Nephron progenitor cell (in vitro differentiated cells): ENCODE measurements around the gene PARVA.

ENCODE experiments used
- DNase-seq: peaks from one replicate; pipeline ENCODE4 v3.0.0; 2021
- H3K27ac Mint-ChIP-seq: 2 replicates; pipeline ENCODE4 v1.8.0; 2021; ENCODE audit warnings: mild to moderate bottlenecking, moderate library complexity, mixed read lengths
- H3K27me3 Mint-ChIP-seq: 2 replicates; pipeline ENCODE4 v1.8.0; 2021; ENCODE audit warnings: mild to moderate bottlenecking, low read depth, mixed read lengths; ENCODE audit not compliant: poor library complexity
- H3K36me3 Mint-ChIP-seq: 2 replicates; pipeline ENCODE4 v1.8.0; 2021; ENCODE audit warnings: low read depth, mixed read lengths
- H3K4me1 Mint-ChIP-seq: 2 replicates; pipeline ENCODE4 v1.8.0; 2021; ENCODE audit warnings: mixed read lengths
- H3K4me3 Mint-ChIP-seq: 2 replicates; pipeline ENCODE4 v1.8.0; 2021; ENCODE audit warnings: mild to moderate bottlenecking, moderate library complexity, mixed read lengths
- H3K9me3 Mint-ChIP-seq: 2 replicates; pipeline ENCODE4 v1.8.0; 2021; ENCODE audit warnings: mild to moderate bottlenecking, moderate library complexity, mixed read lengths
- CTCF ChIP-seq: fragments of 200-600 bp; sonication (generic); IDR thresholded peaks from 2 replicates; pipeline ENCODE4 v1.5.0; 2021; ENCODE audit warnings: antibody characterized with exemption

Gene PARVA

GRCh38 chr11:12543596-12544415 lies 166.4 kb downstream of the PARVA start:
- DNase-seq = no peak
- H3K4me1 Mint-ChIP-seq = peaks cover 16% of the 10 kb centered on the region
- no peaks in the 10 kb centered on the region for H3K36me3 Mint-ChIP-seq
- no peak overlapping the region for H3K27ac Mint-ChIP-seq
- TF ChIP-seq CTCF = no peak
- no peaks in the 10 kb centered on the region for H3K27me3 Mint-ChIP-seq
- no peaks in the 10 kb centered on the region for H3K9me3 Mint-ChIP-seq
- H3K4me3 Mint-ChIP-seq = no peak overlapping the region

GRCh38 chr11:12544986-12545775 lies 167.8 kb downstream of the PARVA start:
- no peak overlapping the region for H3K27ac Mint-ChIP-seq
- no peaks in the 10 kb centered on the region for H3K36me3 Mint-ChIP-seq
- peaks cover 16% of the 10 kb centered on the region for H3K4me1 Mint-ChIP-seq
- H3K27me3 Mint-ChIP-seq = no peaks in the 10 kb centered on the region
- H3K9me3 Mint-ChIP-seq = no peaks in the 10 kb centered on the region
- no peak for DNase-seq
- no peak for TF ChIP-seq CTCF
- H3K4me3 Mint-ChIP-seq = no peak overlapping the region

DNA sequence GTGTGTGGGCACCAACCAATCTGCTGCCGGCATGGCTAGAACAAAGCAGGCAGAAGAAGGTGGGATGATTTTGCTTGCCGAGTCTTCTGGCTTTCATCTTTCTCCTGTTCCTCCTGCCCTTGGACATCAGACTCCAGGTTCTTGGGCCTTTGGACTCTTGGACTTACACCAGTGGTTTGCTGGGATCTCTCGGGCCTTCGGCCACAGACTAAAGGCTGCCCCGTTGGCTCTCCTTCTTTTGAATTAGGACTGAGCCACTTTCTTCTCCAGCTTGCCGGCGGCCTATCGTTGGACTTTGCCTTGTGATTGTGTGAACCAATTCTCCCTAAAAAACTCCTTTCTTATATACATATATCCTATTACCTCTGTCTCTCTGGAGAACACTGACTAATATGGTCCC lies 168.8 kb downstream of the PARVA start:
- TF ChIP-seq CTCF = no peak
- Mint-ChIP-seq H3K36me3 (no peaks in the 10 kb centered on the region), H3K27me3 (no peaks in the 10 kb centered on the region), H3K4me1 (peaks cover 16% of the 10 kb centered on the region), H3K27ac (no peak overlapping the region), H3K4me3 (no peak overlapping the region), H3K9me3 (no peaks in the 10 kb centered on the region)
- DNase-seq = no peak

DNA sequence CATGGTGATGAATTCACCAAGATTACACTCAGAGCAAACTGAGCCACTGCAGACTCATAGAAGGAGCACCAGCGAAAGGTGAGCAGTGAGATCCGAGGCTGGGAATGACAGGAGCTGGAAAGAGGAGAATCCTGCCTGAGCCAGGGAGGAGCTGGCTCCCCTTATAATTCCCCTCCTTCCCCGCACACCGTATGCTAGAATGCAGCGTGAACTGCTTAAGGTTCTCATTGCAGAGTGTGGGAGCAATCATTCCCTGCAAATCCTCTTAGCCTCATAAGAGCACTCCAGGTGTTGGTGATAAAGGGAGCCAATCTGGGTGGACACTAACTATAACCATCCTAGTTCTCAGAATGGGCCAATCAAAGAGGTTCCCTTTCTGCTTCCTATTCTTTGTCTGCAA lies 169.3 kb downstream of the PARVA start:
- TF ChIP-seq CTCF = no peak

DNA sequence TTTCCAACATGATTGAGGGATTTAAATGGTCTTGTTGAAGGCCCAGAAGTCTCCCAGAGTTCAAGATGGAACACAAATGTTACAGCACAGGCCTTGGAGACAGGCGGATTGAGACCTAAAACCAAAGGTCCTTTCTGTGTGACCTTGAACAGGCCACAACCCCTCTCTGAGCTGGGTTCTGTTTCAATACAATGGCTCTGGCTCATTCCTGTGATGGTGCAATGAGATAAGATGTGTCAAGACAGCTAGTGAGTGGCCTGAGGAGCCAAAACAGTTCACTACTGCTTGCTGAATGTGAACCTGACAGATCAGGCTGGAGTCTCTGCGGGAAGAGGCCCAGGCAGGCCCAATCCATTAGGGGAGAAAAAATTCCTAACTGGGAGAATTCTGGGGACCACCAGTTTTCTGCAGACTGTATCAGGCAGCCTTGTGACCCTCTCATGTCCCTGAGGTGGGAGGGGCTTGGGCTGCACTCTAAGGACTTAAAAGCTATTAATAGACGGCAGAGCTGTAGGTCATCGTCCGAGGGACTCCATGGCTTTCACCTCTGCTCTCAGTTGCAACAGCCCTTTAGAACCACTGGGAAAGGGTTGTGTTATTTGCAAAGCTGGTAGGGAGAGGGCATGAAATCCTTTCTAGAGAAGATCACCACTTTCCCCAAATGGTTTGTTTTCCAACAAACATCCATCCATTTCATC lies 170.7 kb downstream of the PARVA start:
- no peaks in the 10 kb centered on the region for H3K36me3 Mint-ChIP-seq
- peaks cover 16% of the 10 kb centered on the region for H3K4me1 Mint-ChIP-seq
- no peaks in the 10 kb centered on the region for H3K9me3 Mint-ChIP-seq
- no peaks in the 10 kb centered on the region for H3K27me3 Mint-ChIP-seq
- no peak overlapping the region for H3K4me3 Mint-ChIP-seq
- peak overlapping the region; percentile 15 for H3K27ac Mint-ChIP-seq
- no peak for DNase-seq
- no peak for TF ChIP-seq CTCF

More for the DNA sequence above, 169.3 kb downstream of the PARVA start:
- Mint-ChIP-seq H3K4me1 (peaks cover 16% of the 10 kb centered on the region), H3K27me3 (no peaks in the 10 kb centered on the region), H3K36me3 (no peaks in the 10 kb centered on the region), H3K4me3 (no peak overlapping the region), H3K9me3 (no peaks in the 10 kb centered on the region), H3K27ac (no peak overlapping the region)
- no peak for DNase-seq
